ENCODE results near the gene UVSSA.
"Not testable (repeated sequence)": the region's sequence is repeated elsewhere in the genome, so short reads cannot be mapped to it uniquely, and the experiment has no call there.

Gene UVSSA

GRCh38 chr4:1331591-1332353 is 15.2 kb upstream of the UVSSA start:
- DNase-seq: no peak

DNA sequence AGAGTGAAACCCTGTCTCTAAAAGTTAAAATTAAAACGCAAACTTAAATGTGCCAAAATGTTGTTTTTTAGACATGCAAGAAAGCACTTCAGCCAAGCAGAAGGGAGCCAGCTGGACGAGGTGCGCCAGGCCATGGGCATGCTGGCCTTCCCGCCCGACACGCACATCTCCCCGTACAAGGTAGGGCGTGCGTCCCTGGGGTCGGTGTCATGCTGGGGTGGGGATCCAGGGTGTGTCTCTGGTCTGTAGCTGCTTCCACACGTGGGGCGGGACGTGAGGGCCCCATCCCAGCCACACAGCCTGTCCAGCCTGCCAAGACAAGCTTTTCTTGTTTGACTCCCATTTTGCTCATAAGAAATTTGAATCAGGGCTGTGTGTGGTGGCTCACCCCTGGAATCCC is 14.3 kb upstream of the UVSSA start:
- DNase-seq: no peak

- no peak for DNase-seq
Observed at GRCh38 chr4:1333256-1333655, 13.8 kb upstream of the UVSSA start.

DNA sequence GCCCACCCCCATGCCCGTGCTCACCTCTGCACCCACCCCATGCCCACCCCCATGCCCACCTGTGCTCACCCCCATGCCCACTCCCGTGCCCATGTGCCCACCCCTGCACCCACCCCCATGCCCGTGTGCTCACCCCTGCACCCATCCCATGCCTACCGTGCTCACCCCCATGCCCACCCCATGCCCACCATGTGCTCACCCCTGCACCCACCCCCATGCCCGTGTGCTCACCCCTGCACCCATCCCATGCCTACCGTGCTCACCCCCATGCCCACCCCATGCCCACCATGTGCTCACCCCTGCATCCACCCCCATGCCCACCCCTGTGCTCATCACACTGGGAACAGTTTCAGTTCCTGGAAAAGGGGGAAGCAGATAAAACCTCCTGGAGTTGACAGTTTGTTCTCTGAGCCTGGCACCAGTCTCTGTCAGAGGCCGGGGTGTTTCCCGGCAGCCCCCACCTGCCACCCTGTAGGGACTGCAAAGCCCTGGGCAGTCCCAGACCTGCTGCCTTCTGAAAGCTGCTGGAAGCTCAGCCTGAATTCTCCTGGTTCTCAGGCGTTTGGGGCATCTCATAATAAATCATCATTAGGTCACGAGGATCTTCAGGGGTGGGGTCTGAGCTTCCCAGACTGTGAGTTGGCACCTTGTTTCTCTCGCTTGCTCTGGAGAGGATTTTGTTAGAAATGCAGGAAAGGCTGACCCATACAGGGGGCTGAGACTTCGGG is 13.0 kb upstream of the UVSSA start:
- not testable (repeated sequence) for DNase-seq

- no peak for DNase-seq
Observed at GRCh38 chr4:1334579-1334895, 12.5 kb upstream of the UVSSA start.

DNA sequence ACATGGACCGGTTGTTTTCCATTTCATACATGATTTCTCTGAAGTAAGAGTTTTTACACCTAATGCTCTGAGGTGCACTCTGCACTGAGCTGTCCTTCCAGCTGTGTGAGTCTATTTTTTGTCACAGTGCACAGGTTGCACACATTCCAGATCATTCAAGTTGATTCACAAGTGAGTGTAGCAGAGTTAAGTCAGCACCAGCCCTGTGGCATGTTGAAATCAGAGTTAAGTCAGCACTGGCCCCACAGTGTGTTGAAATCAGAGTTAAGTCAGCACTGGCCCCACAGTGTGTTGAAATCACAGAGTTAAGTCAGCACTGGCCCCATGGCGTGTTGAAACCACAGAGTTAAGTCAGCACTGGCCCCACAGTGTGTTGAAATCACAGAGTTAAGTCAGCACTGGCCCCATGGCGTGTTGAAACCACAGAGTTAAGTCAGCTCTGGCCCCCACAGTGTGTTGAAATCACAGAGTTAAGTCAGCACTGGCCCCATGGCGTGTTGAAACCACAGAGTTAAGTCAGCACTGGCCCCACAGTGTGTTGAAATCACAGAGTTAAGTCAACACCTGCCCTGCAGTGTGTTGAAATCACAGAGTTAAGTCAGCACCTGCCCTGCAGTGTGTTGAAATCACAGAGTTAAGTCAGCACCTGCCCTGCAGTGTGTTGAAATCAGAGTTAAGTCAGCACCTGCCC is 11.7 kb upstream of the UVSSA start:
- DNase-seq: not testable (repeated sequence)

- no peak for DNase-seq
Observed at GRCh38 chr4:1336088-1336491, 10.9 kb upstream of the UVSSA start.

GRCh38 chr4:1337376-1337831 is 9.6 kb upstream of the UVSSA start:
- peak; percentile 65 for DNase-seq

DNA sequence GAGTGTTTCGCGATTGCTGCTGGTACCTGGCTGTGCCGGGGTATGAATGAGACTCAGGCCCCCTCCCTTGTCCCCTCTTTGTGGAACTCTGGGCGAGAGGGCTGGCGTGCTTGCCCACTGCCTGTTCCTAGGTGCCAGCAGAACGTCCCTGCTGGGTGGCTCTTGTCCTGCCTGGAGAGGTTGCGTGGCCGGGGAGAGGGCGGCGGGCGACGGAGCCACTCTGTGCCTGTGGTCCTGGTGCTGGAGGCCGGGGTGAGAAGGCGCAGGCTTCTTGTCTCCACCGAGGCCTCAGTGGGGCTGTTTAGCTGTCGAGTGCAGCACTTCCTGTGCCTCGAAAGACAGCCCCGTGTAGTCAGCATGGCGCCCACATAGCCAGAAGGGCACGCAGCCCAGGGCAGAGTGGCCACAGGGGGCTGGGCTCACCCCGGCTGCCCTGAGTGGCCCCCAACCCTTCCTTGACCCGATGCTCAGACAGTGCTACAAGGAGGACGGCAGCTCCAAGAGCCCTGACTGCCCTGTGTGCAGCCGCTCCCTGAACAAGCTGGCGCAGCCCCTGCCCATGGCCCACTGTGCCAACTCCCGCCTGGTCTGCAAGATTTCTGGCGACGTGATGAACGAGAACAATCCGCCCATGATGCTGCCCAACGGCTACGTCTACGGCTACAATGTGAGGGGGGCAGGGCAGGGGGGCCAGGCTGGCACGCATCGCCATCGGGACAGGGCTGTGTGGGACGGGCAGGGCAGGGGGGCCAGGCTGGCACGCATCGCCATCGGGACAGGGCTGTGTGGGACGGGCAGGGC is 8.9 kb upstream of the UVSSA start:
- no peak for DNase-seq

GRCh38 chr4:1338752-1339414 is 8.1 kb upstream of the UVSSA start:
- DNase-seq: no peak

GRCh38 chr4:1339489-1339888 is 7.5 kb upstream of the UVSSA start:
- DNase-seq: no peak

DNA sequence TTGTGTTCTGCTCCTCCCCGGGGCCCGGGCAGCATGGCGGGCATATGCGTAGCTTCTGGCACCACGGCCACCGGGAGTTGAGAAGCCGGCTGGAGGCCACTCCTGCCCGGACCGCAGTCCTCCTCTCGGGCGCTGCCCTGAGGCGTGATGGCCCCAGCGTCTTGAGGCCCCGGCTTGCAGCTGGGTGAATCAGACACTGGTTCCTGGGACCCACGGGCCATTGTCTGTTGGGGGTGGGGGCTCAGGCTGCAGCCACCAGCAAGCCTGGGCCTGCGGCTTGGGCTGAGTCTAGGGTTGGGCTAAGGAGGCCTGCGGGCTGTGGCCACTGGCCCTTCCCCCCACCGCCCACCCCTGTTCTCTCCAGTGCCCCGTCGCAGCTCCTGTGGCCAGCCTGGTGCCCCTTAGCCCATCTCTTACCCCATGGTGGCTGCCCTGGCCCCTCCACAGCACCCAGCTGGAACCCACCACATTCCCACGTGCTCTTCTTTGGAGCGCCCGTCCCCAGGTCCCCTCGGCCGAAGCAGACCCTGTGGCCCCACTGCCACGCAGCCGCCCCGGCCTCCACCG is 6.7 kb upstream of the UVSSA start:
- DNase-seq: no peak

DNA sequence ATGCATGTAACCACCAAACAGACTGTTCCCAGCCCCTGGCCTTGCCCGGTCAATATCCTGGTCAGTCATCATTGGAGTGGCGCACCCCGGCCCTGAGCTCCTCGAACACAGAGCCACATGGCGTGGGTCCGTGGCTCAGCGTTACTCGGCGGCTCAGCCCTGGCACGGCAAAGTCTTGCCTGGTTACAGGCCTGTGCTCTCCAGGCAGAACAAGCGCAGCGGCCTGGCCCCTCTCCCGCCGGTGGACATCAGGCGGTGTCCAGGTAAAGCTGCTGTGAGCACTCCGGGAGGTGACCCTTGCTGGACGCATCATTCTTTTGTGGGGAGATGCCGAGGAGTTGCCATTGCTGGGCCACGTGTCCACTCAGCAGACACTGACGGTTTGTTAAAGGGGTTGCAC is 6.1 kb upstream of the UVSSA start:
- no peak for DNase-seq

GRCh38 chr4:1342003-1342402 is 5.0 kb upstream of the UVSSA start:
- DNase-seq: no peak

DNA sequence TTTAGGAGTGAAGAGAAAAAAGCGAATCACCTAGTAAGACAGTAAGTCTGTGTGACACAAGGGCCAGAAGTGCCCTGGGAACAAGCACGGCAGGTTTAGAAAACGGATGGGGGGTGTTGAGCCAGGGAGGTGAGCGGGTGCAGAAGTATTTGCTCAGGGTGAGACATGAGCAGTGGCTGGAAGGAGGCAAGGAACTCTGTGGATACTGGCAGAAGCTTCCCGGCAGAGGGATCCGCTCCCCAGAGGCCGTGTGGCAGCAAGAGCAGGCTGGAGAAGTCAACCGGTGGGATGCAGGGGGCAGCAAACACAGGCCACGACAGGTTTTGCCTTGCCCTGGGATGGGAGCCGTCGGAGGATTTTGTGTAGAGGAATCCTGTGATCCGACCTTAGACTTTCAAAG is 2.3 kb upstream of the UVSSA start:
- no peak for DNase-seq

GRCh38 chr4:1345903-1346780 is 866 bp upstream of the UVSSA start:
- peak; percentile 74 for DNase-seq

GRCh38 chr4:1347410-1347864 is 429 bp downstream of the UVSSA start:
- DNase-seq: peak; percentile 55

- no peak for DNase-seq
Observed at GRCh38 chr4:1348014-1348513, 1.1 kb downstream of the UVSSA start.

DNA sequence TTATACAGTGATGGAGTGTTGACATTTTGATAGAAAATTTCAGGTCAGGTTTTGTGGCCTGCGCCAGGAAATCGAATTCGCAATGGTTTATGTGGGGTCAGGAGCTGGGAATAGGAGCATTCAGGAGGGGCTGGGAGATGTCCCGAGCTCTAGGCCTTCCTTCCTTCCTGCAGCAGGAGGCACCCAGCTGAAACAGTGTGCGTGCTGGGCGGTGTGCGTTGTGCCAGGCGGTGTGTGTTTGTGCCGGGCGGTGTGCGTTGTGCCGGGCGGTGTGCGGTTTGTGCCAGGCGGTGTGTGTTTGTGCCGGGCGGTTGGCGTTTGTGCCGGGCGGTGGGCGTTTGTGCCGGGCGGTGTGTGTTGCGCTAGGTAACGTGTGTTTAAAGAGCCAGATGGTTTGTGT is 1.7 kb downstream of the UVSSA start:
- no peak for DNase-seq

DNA sequence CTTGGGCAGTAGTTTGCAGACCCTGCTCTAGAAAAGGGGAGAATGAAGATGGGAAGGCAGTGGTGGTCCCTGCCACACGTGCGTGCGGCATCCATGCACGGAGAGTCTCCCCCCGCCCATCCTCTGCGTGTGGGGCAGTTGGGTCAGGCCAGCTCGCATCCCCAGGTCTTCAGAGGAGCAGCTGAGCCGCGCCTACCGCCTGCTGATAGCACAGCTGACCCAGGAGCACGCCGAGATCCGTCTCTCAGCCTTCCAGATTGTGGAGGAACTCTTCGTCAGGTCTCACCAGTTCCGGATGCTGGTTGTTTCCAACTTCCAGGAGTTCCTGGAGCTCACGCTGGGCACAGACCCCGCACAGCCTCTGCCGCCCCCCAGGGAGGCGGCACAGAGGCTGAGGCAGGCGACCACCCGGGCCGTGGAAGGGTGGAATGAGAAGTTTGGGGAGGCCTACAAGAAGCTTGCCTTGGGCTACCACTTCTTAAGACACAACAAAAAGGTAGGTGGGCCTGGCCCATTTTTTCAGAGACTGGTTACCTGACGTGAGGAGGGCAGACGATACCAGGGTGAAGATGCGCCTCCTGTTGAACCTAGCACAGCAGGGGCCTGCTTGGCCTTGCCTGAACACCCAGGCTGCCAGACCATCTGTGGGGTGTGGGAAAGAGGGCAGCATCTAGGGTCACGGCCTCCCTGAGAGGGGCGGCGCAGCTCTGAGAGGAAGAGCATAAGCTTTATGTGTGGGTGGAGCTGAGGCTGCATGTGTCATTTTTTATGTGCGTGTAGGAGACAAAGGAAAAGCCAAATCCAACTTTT is 2.6 kb downstream of the UVSSA start:
- no peak for DNase-seq
